Loucy (cell line): ENCODE data around the gene POLR2H.

Source experiments
- EZH2phosphoT487 ChIP-seq: fragments of 200-600 bp; IDR thresholded peaks from 2 replicates; pipeline ENCODE4 v1.6.1; 2018; ENCODE audit warnings: antibody characterized with exemption, mild to moderate bottlenecking, moderate library complexity, borderline replicate concordance
- TF ChIP-seq, protein P1 (sequence below): fragments of 200-600 bp; sonication (generic); conservative IDR thresholded peaks from 2 replicates; pipeline ENCODE4 v1.5.1; 2014; ENCODE audit warnings: mild to moderate bottlenecking, antibody characterized with exemption, low read length

GRCh38 chr3:184343200-184343876, 18.2 kb upstream of the POLR2H start:
- TF ChIP-seq, protein P1, sequence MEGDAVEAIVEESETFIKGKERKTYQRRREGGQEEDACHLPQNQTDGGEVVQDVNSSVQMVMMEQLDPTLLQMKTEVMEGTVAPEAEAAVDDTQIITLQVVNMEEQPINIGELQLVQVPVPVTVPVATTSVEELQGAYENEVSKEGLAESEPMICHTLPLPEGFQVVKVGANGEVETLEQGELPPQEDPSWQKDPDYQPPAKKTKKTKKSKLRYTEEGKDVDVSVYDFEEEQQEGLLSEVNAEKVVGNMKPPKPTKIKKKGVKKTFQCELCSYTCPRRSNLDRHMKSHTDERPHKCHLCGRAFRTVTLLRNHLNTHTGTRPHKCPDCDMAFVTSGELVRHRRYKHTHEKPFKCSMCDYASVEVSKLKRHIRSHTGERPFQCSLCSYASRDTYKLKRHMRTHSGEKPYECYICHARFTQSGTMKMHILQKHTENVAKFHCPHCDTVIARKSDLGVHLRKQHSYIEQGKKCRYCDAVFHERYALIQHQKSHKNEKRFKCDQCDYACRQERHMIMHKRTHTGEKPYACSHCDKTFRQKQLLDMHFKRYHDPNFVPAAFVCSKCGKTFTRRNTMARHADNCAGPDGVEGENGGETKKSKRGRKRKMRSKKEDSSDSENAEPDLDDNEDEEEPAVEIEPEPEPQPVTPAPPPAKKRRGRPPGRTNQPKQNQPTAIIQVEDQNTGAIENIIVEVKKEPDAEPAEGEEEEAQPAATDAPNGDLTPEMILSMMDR = no peak
- TF ChIP-seq EZH2phosphoT487 = no peak
